GM18909 (cell line): ENCODE measurements around the gene SEPTIN10.
"Not testable (repeated sequence)": the region's sequence is repeated elsewhere in the genome, so short reads cannot be mapped to it uniquely, and the experiment has no call there.

ENCODE experiments used
- ATAC-seq: cut with Tn5 transposase; IDR thresholded peaks from one replicate; pipeline ENCODE4 v1.9.1; 2021; ENCODE audit warnings: mild to moderate bottlenecking; ENCODE audit not compliant: unreplicated experiment, poor library complexity

SEPTIN10 gene

DNA sequence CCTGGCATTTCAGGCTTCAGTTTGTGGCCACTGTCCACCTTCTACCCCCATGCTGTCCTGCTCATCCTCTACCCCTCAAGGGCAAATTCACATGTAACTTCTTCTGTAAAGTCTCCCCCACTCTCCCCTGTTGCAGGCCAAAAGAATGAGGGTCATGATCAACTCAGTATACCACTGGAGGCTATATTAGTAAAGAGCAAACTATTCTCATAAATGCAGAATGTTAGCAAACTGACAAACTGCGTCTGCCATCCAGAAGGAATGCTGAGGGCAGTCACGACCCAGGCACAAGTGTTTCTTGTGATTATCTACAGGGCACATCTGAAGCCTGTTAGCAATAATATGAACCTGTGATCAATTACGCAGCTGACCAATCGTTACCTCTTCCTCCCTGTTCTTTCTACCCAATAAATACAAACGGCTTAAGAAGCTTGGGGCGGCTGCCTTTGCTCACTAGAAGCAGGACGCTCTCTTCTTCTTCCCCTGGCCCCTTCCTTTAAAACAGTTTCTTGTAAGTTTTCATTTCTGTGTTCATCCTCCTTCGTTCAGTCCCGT is 58.3 kb downstream of the SEPTIN10 start:
- no peak for ATAC-seq

- no peak for ATAC-seq
Measured at GRCh38 chr2:109554758-109555157, 59.0 kb downstream of the SEPTIN10 start.

GRCh38 chr2:109549016-109549590 is 64.7 kb downstream of the SEPTIN10 start:
- no peak for ATAC-seq

- ATAC-seq = no peak
Measured at GRCh38 chr2:109547280-109547679, 66.5 kb downstream of the SEPTIN10 start.

DNA sequence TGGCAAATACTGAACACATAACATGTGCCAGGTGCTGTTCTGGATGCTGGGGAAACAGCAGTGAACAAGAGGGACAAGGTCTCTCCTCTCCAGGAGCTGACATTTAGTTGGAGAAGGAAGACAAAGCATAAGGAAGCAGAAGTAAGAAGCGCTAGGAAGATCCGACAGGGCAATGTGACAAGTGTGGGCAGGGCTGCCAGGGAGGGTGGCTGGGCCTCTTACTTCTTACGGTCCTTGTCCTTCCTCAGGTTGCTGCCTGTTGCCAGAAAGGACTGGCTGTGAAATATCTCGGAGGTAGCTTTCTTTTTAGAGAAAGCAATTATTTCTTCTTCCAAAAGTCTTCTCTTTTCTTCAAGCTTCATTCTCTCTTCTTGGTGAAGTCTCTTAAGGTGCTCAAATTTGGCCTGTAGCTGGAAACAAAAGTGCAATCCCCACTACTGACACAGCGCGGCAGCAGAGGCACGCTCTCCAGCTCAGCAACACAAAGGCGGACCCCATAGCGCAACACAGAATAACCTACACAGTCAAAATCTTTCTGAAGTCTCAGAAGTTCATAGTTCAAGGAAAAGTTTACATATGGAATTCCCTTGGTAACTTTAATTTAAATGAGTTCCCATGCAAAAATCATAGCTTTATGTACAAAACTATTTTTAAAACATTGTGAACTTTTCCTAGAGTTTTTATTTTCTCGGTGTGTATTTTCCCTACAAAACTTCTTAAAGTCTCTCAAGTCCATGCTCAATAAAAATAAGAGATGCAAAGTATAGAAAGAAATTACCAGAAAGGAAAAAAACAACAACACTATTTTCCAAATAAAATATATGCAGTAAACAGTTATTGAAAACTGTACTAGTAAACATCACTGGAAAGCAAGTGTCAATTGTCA is 67.7 kb downstream of the SEPTIN10 start:
- ATAC-seq = no peak

GRCh38 chr2:109542384-109542783 is 71.4 kb downstream of the SEPTIN10 start:
- ATAC-seq = no peak

DNA sequence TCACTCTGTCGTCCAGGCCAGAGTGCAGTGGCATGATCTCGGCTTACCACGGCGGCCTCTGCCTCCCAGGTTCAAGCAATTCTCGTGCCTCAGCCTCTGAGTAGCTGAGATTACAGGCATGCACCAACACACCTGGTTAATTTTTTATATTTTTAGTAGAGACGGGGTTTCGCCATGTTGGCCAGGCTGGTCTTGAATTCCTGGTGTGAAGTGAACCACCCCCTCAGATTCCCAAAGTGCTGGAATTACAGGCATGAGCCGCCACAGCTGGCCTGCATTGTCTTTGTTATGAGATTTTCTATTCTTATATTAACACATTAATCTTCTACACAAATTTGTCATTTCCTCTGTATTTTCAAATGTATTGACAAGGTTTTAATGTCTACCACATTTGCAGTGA is 75.2 kb downstream of the SEPTIN10 start:
- no peak for ATAC-seq

DNA sequence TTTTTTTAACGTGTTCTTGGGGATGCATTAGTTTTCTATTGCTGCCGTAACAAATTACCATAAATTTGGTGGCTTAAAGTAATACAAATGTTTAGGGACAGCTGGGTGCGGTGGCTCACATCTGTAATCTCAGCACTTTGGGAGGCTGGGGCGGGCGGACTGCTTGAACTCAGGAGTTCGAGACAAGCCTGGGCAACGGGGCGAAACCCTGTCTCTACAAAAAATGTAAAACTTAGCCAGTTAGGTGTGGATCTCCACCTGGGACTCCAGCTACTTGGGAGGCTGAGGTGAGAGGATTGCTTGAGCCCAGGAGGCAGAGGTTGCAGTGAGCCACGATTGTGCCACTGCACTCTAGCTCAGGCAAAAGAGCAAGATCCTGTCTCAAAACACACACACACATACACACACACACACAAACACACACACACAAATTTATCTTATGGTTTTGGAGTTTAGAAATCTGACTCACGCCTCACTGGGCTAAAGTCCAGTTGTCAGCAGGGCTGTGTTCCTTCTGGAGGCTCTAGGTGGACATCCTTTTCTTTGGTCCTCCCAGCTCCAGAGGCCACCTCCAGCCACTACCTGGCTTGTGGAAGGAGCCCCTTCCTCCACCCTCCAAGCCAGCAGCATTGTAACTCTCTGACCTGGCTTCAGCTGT is 76.1 kb downstream of the SEPTIN10 start:
- ATAC-seq = no peak

DNA sequence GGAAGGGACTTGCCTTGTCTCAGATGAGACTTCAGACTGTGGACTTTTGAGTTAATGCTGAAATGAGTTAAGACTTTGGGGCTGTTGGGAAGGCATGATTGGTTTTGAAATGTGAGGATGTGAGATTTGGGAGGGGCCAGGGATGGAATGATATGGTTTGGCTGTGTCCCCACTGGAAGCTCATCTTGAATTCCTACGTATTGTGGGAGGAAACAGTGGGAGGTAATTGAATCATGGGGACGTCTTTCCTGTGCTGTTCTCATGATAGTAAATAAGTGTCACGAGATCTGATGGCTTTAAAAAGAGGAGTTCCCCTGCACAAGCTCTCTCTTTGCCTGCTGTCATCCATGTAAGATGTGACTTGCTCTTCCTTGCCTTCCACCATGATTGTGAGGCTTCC is 77.2 kb downstream of the SEPTIN10 start:
- ATAC-seq = not testable (repeated sequence)

GRCh38 chr2:109535217-109535946 is 78.4 kb downstream of the SEPTIN10 start:
- ATAC-seq = no peak

DNA sequence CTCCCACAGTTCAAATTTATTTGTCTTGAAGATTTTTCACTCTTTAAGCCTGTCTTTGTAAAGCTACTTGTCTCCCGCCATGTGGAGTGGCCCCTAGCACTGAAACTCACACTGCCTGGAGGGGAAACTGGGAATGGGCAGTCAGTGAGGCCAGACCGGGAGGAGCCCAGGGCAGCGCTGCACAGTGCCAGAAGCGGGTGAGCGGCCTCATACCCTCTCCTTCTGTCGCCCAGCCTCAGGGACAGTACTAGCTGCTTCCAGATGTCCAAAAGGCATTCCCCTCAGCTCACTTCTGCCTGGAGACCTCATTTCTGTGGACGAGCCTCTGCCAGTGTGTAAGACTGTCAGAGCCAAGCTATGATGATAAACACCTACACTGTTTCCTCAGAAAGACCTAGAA is 79.9 kb downstream of the SEPTIN10 start:
- no peak for ATAC-seq

- no peak for ATAC-seq
Measured at GRCh38 chr2:109532728-109533076, 81.1 kb downstream of the SEPTIN10 start.

GRCh38 chr2:109531896-109532727 is 81.7 kb downstream of the SEPTIN10 start:
- ATAC-seq = no peak

DNA sequence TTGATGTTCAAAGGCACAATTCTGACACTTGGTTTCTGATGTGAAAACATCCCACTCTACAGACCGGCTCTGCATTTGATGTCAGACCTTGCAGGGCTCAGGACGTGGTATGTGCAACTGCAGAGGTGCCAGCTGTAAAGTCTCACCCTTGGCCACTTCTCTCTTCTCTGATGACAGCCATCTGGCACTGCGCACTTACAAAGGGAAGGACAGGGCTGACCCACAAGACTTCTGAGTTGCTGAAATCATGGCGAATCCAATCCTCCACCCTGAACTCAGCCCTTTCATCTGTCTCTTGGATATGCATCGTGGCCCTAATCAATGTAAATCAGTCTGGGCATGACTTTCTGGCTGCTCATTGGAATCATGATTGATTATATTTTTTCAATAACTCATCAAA is 82.5 kb downstream of the SEPTIN10 start:
- ATAC-seq = no peak

DNA sequence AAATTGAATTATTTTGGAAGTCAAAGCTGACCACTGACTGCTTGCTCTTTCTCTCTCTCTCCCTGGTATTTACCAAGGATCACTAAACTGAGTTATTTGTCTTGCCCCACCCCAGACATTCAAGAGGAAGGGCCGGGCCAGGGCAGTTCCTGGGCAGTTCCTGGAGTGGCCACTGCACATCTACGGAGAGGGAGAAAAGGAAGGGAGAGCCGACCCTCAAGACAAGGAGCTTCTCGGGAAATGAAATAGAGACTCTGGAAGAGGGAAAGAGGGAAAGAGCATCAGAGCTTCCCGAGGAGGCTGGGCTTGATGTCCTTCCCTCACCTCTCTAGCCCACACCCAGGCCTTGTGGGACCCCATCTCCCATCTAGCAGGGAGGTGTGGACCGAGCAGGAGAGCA is 83.1 kb downstream of the SEPTIN10 start:
- no peak for ATAC-seq

- ATAC-seq = no peak
Measured at GRCh38 chr2:109529532-109530449, 84.0 kb downstream of the SEPTIN10 start.

GRCh38 chr2:109528811-109529501 is 84.8 kb downstream of the SEPTIN10 start:
- ATAC-seq = no peak
